Naive B cell (primary cell): Measurements from ENCODE around the gene MPZL2. TPM values are rescaled to one million over a fixed set of nuclear protein-coding genes. Genes with fewer than 3 reads are reported as not detected.

Experiments used
- ATAC-seq, 2 donors: fragments of 150-1000 bp; cut with Tn5 transposase; 2 replicates each; pipeline ENCODE4 v1.10.0; 2021; ENCODE audit warnings: low read depth in 2 of 2, mild to moderate bottlenecking in 2 of 2, moderate library complexity in 2 of 2
- DNase-seq: peaks from one replicate; pipeline ENCODE4 v3.0.0; 2022
- H3K27ac Mint-ChIP-seq, 6 donors: one replicate each; pipeline ENCODE4 v1.8.0; 2020 to 2022; ENCODE audit warnings: mild to moderate bottlenecking in 6 of 6, mixed read lengths in 6 of 6, moderate library complexity in 5 of 6, inconsistent platforms in 2 of 6
- H3K27me3 Mint-ChIP-seq, 3 donors: one replicate each; pipeline ENCODE4 v1.8.0; 2021 to 2022; ENCODE audit warnings: mixed read lengths in 3 of 3, mild to moderate bottlenecking in 1 of 3
- H3K36me3 Mint-ChIP-seq, 2 donors: one replicate each; pipeline ENCODE4 v1.8.0; 2020 to 2022; ENCODE audit warnings: mixed read lengths in 2 of 2, inconsistent platforms in 1 of 2, mild to moderate bottlenecking in 1 of 2
- H3K4me1 Mint-ChIP-seq, 3 donors: one replicate each; pipeline ENCODE4 v1.8.0; 2020 to 2022; ENCODE audit warnings: mixed read lengths in 3 of 3, inconsistent platforms in 1 of 3, mild to moderate bottlenecking in 1 of 3, moderate library complexity in 1 of 3
- H3K4me3 Mint-ChIP-seq, 8 donors: one replicate each; pipeline ENCODE4 v1.8.0; 2020 to 2022; ENCODE audit warnings: mild to moderate bottlenecking in 8 of 8, mixed read lengths in 8 of 8, moderate library complexity in 8 of 8, inconsistent platforms in 2 of 8
- H3K9me3 Mint-ChIP-seq, 7 donors: one replicate each; pipeline ENCODE4 v1.8.0; 2020 to 2022; ENCODE audit warnings: mixed read lengths in 7 of 7, mild to moderate bottlenecking in 5 of 7, inconsistent platforms in 2 of 7, moderate library complexity in 1 of 7
- polyA plus RNA-seq, 6 donors: library from polyadenylated mRNA; unstranded; fragments of 300-500 nt; fragmentation: Illumina TruSeq; gene quantifications; one replicate each; pipeline ENCODE4 v1.2.3, GENCODE V29; 2021; ENCODE audit warnings: low read depth in 6 of 6

The MPZL2 gene
- polyA plus RNA-seq, 6 donors from 2014 or later = not detected

GRCh38 chr11:118247041-118247440 is 17.1 kb downstream of the MPZL2 start:
- peaks cover 0 to 16% (median 9%) of the 10 kb centered on the region in 3 donors for H3K27me3 Mint-ChIP-seq
- DNase-seq (no peak), ATAC-seq (no peak)
- H3K9me3 Mint-ChIP-seq = peaks cover 0 to 3% (median 0%) of the 10 kb centered on the region in 7 donors
- no peak overlapping the region for H3K4me3 Mint-ChIP-seq
- H3K27ac Mint-ChIP-seq = no peak overlapping the region
- peaks cover 22 to 27% (median 26%) of the 10 kb centered on the region in 3 donors for H3K4me1 Mint-ChIP-seq
- H3K36me3 Mint-ChIP-seq = peaks cover 4% of the 10 kb centered on the region in 2 donors

GRCh38 chr11:118245936-118246562 is 18.0 kb downstream of the MPZL2 start:
- H3K36me3 Mint-ChIP-seq = peaks cover 0 to 4% of the 10 kb centered on the region in 2 donors
- peak overlapping the region in 1 of 6 donors; percentile 1 for H3K27ac Mint-ChIP-seq

DNA sequence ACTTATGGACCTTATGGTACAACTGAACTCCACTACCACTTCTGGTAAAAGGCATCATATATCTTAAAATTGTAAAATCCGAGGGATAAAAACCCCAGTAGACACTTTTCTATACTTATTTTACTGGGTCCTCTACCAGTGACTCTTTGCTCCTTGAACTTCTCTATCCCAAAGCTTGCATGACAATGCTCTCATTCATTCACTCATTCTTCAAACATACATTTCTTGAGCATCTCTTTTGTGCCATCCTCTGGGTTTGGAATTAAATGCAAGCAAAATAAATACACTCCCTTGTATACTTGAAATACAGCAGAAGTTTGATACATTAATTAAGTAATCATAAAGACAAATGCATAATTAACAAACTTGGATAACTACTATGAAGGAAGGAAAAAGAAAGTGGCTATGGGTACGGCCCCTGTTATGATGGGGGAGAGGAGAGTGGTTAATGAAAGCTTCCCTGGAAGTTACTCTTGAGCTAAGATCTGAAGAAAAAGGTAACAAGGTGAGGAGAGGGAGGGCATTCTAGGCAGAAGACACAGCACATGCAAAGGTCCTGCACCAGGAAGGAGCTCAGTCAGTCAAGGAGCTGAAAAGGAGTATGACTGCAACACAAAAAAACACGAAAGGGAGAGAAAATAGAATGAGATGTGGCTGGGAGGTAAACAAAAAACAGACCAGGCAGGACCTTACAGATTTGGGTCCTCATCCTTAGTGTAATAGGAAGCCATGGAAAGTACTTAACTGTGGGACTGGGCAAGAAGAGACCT is 19.9 kb downstream of the MPZL2 start:
- H3K36me3 Mint-ChIP-seq = peaks cover 0 to 4% of the 10 kb centered on the region in 2 donors
- ATAC-seq = no peak
- no peak for DNase-seq
- H3K4me3 Mint-ChIP-seq = no peak overlapping the region
- peaks cover 0 to 2% (median 0%) of the 10 kb centered on the region in 7 donors for H3K9me3 Mint-ChIP-seq
- H3K27ac Mint-ChIP-seq = no peak overlapping the region
- peaks cover 36 to 39% (median 39%) of the 10 kb centered on the region in 3 donors for H3K4me1 Mint-ChIP-seq
- H3K27me3 Mint-ChIP-seq = peaks cover 0 to 16% (median 7%) of the 10 kb centered on the region in 3 donors

More at GRCh38 chr11:118245936-118246562, 18.0 kb downstream of the MPZL2 start:
- DNase-seq = no peak
- Mint-ChIP-seq H3K4me3 (peak overlapping the region in 1 of 8 donors; percentile 1), H3K9me3 (peaks cover 0 to 2% (median 0%) of the 10 kb centered on the region in 7 donors), H3K27me3 (peaks cover 0 to 16% (median 11%) of the 10 kb centered on the region in 3 donors), H3K4me1 (peaks cover 25 to 33% (median 30%) of the 10 kb centered on the region in 3 donors)
- no peak for ATAC-seq

GRCh38 chr11:118243161-118243560 is 20.9 kb downstream of the MPZL2 start:
- peaks cover 36 to 39% (median 39%) of the 10 kb centered on the region in 3 donors for H3K4me1 Mint-ChIP-seq
- peaks cover 0 to 2% (median 0%) of the 10 kb centered on the region in 7 donors for H3K9me3 Mint-ChIP-seq

GRCh38 chr11:118241764-118242098 is 22.4 kb downstream of the MPZL2 start:
- Mint-ChIP-seq H3K4me3 (peak overlapping the region in 1 of 8 donors; percentile 21), H3K9me3 (peaks cover 0 to 2% (median 0%) of the 10 kb centered on the region in 7 donors), H3K4me1 (peaks cover 33 to 39% (median 39%) of the 10 kb centered on the region in 3 donors)

More at GRCh38 chr11:118243161-118243560, 20.9 kb downstream of the MPZL2 start:
- peaks cover 0 to 11% of the 10 kb centered on the region in 2 donors for H3K36me3 Mint-ChIP-seq
- DNase-seq (no peak), ATAC-seq (no peak)
- H3K4me3 Mint-ChIP-seq = no peak overlapping the region
- H3K27ac Mint-ChIP-seq = no peak overlapping the region
- H3K27me3 Mint-ChIP-seq = peaks cover 0 to 16% (median 7%) of the 10 kb centered on the region in 3 donors

GRCh38 chr11:118240999-118241763 is 22.9 kb downstream of the MPZL2 start:
- ATAC-seq (peak in 1 of 2 donors; percentile 35), DNase-seq (no peak)
- Mint-ChIP-seq H3K27me3 (peaks cover 0 to 11% (median 6%) of the 10 kb centered on the region in 3 donors), H3K4me3 (peak overlapping the region in 1 of 8 donors; percentile 21), H3K36me3 (peaks cover 0 to 6% of the 10 kb centered on the region in 2 donors), H3K4me1 (peaks cover 33 to 39% (median 38%) of the 10 kb centered on the region in 3 donors), H3K27ac (peak overlapping the region in 1 of 6 donors; percentile 5), H3K9me3 (peaks cover 0 to 2% (median 0%) of the 10 kb centered on the region in 7 donors)

More at GRCh38 chr11:118241764-118242098, 22.4 kb downstream of the MPZL2 start:
- peaks cover 0 to 6% of the 10 kb centered on the region in 2 donors for H3K36me3 Mint-ChIP-seq
- ATAC-seq = no peak
- H3K27me3 Mint-ChIP-seq = peaks cover 0 to 11% (median 7%) of the 10 kb centered on the region in 3 donors
- peak overlapping the region in 1 of 6 donors; percentile 5 for H3K27ac Mint-ChIP-seq
- DNase-seq = no peak

DNA sequence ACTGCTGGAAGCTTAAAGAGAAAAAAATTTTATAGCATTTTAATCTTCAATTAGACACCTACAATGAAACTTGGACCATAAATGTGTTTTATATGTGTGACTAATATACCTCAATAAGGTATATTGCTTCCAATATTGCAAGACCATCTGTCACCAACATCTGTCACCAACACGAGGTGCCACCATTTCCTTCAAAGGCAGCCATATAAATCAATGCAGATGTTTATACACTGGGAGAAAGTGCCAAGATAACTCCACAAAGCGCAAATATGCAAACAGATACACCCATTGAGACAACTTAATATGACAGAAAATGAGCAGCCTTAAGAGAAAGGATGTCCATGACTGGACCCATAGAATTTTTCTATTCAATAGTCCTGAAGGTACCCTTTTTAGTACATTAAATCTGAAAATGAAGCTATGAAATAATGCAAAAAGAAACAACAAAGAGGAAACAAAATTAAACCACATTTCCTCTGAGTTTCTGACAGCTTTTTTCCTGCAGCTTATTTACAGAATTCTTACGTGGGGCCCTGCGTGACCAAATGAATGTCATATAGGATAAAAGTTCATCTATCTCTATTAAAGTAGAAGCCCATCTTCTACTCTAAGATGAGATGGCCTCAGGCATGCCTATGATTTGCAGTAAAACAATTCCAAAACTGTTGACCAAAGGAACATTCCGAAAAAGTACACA is 24.4 kb downstream of the MPZL2 start:
- ATAC-seq (no peak), DNase-seq (no peak)
- Mint-ChIP-seq H3K4me1 (peaks cover 22 to 30% (median 26%) of the 10 kb centered on the region in 3 donors), H3K27me3 (peaks cover 0 to 5% (median 3%) of the 10 kb centered on the region in 3 donors), H3K36me3 (peaks cover under 1 to 15% of the 10 kb centered on the region in 2 donors), H3K4me3 (peak overlapping the region in 1 of 8 donors; percentile 16), H3K9me3 (no peaks in the 10 kb centered on the region), H3K27ac (no peak overlapping the region)

DNA sequence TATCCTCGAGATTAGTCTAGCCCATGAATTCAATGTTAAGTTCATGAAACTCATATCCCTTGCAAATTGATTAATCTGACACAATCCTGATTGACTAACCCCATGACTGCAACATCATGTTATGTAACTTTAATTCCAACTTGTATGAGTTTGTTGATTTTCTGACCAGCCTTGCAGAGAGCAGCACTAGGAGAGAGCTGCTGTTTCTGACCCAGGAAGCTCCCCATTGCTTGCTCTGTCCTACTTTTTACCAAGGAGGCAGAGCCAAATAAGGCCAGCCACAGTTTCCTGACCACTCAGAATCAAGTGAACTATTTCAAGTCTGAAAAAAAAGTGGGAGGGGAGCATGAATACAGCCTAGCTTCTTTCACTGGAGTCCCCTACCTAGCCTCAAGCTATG is 25.2 kb downstream of the MPZL2 start:
- H3K27me3 Mint-ChIP-seq = peaks cover 0 to 3% (median 0%) of the 10 kb centered on the region in 3 donors
- H3K4me1 Mint-ChIP-seq = peaks cover 17 to 23% (median 23%) of the 10 kb centered on the region in 3 donors
- ATAC-seq (no peak), DNase-seq (no peak)
- peaks cover 8 to 21% of the 10 kb centered on the region in 2 donors for H3K36me3 Mint-ChIP-seq
- H3K4me3 Mint-ChIP-seq = no peak overlapping the region
- H3K27ac Mint-ChIP-seq = no peak overlapping the region
- no peaks in the 10 kb centered on the region for H3K9me3 Mint-ChIP-seq

DNA sequence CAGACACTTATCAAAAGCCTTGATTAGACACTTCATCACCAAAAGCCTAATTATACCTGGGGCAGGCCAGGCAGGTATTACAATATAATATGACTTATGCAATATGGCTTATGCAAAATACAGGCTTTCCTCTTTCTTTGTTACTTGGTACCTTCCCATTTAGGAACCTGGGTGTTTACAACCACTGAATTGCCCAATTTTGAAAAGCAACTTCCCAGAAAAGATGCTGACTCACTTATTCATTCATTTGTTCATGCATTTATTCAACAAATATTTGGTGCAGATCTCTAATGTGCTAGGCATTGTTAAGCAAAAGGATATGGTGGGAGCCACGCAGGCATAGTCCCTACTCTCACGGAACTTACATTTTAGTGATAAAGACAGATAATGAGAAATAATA is 25.7 kb downstream of the MPZL2 start:
- H3K27me3 Mint-ChIP-seq = peaks cover 0 to 3% (median 0%) of the 10 kb centered on the region in 3 donors
- no peak overlapping the region for H3K27ac Mint-ChIP-seq
- H3K36me3 Mint-ChIP-seq = peaks cover 9 to 21% of the 10 kb centered on the region in 2 donors
- no peak overlapping the region for H3K4me3 Mint-ChIP-seq
- no peaks in the 10 kb centered on the region for H3K9me3 Mint-ChIP-seq
- ATAC-seq (no peak), DNase-seq (no peak)
- H3K4me1 Mint-ChIP-seq = peaks cover 17 to 23% (median 23%) of the 10 kb centered on the region in 3 donors

GRCh38 chr11:118236170-118236569 is 27.9 kb downstream of the MPZL2 start:
- no peak overlapping the region for H3K4me3 Mint-ChIP-seq
- H3K27ac Mint-ChIP-seq = peak overlapping the region in 1 of 6 donors; percentile 17
- ATAC-seq (no peak), DNase-seq (no peak)
- peaks cover 4 to 15% (median 10%) of the 10 kb centered on the region in 3 donors for H3K4me1 Mint-ChIP-seq
- no peaks in the 10 kb centered on the region for H3K9me3 Mint-ChIP-seq
- no peaks in the 10 kb centered on the region for H3K27me3 Mint-ChIP-seq
- H3K36me3 Mint-ChIP-seq = peaks cover 9 to 29% of the 10 kb centered on the region in 2 donors

- Mint-ChIP-seq H3K27me3 (no peaks in the 10 kb centered on the region), H3K27ac (no peak overlapping the region), H3K9me3 (no peaks in the 10 kb centered on the region), H3K4me1 (peaks cover 0 to 6% (median 6%) of the 10 kb centered on the region in 3 donors), H3K4me3 (no peak overlapping the region), H3K36me3 (peaks cover 9 to 29% of the 10 kb centered on the region in 2 donors)
- ATAC-seq (no peak), DNase-seq (no peak)
Observed at GRCh38 chr11:118234833-118235232, 29.3 kb downstream of the MPZL2 start.

DNA sequence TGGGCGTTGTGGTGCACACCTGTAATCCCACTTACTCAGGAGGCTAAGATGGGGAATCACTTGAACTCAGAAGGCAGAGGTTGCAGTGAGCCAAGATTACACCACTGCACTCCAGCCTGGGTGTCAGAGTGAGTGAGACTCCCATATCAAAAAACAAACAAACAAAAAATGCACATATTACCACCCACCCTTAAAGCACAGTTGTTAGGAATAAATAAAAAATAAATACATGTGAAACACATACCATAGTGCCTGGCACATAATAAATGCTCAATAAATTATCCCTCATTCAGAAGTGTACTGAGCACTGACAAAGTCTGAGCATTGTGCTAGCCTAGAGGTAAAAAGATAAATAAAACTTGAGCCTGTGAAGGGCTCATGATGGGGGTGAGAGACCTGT is 30.2 kb downstream of the MPZL2 start:
- H3K36me3 Mint-ChIP-seq = peaks cover 9 to 29% of the 10 kb centered on the region in 2 donors
- H3K4me1 Mint-ChIP-seq = peaks cover 8 to 12% (median 12%) of the 10 kb centered on the region in 3 donors
- no peaks in the 10 kb centered on the region for H3K27me3 Mint-ChIP-seq
- no peak for DNase-seq
- no peak overlapping the region for H3K4me3 Mint-ChIP-seq
- no peaks in the 10 kb centered on the region for H3K9me3 Mint-ChIP-seq
- ATAC-seq = no peak
- no peak overlapping the region for H3K27ac Mint-ChIP-seq
